Stimulated activated CD8-positive, alpha-beta memory T cell treated with anti-CD3 and anti-CD28 coated beads, Interleukin-15, amount 100 ng/mL, for 48 hours (primary cell): ENCODE measurements around the gene TNNI3.
A peak's percentile ranks its signal among the peaks of the same experiment; 100 is the strongest.
"Not testable (repeated sequence)": the region's sequence is repeated elsewhere in the genome, so short reads cannot be mapped to it uniquely, and the experiment has no call there.

ENCODE experiments used
- DNase-seq, 2 donors: peaks; one replicate each; pipeline ENCODE4 v3.0.0-alpha.2; 2020; ENCODE audit warnings: low read depth in 2 of 2

The TNNI3 gene

GRCh38 chr19:55173186-55173713 is 15.7 kb upstream of the TNNI3 start:
- DNase-seq, result no peak

GRCh38 chr19:55172741-55173140 is 15.2 kb upstream of the TNNI3 start:
- no peak for DNase-seq

GRCh38 chr19:55172318-55172717 is 14.8 kb upstream of the TNNI3 start:
- not testable (repeated sequence) for DNase-seq

GRCh38 chr19:55171440-55171839 is 13.9 kb upstream of the TNNI3 start:
- no peak for DNase-seq

GRCh38 chr19:55169136-55169535 is 11.6 kb upstream of the TNNI3 start:
- no peak for DNase-seq

- peak; percentile 65 to 80 for DNase-seq
These were observed 9.2 kb upstream of the TNNI3 start, which contains the start of gene DNAAF3 for GRCh38 chr19:55166530-55167268. Gene DNAAF3 (minus strand): TSS chr19:55166613. CDS start chr19:55166413, 200 bp downstream.

GRCh38 chr19:55165952-55166529 is 8.5 kb upstream of the TNNI3 start:
- peak in 1 of 2 donors; percentile 49 for DNase-seq

- no peak for DNase-seq
These were observed 4.2 kb upstream of the TNNI3 start for GRCh38 chr19:55161571-55162322.

- no peak for DNase-seq
These were observed 3.4 kb upstream of the TNNI3 start for GRCh38 chr19:55160986-55161365.

- peak; percentile 84 to 85 for DNase-seq
These were observed 2.8 kb upstream of the TNNI3 start for GRCh38 chr19:55160128-55160985.

- DNase-seq, result no peak
These were observed 1.6 kb upstream of the TNNI3 start for GRCh38 chr19:55158848-55159749.

GRCh38 chr19:55158423-55158822 is 891 bp upstream of the TNNI3 start:
- no peak for DNase-seq

GRCh38 chr19:55156202-55157063 is 1.1 kb downstream of the TNNI3 start:
- DNase-seq, result no peak

GRCh38 chr19:55155784-55156183 is 1.7 kb downstream of the TNNI3 start:
- not testable (repeated sequence) for DNase-seq

- DNase-seq, result no peak
These were observed 3.8 kb downstream of the TNNI3 start for GRCh38 chr19:55153652-55154264.

GRCh38 chr19:55152017-55152416 is 5.5 kb downstream of the TNNI3 start:
- DNase-seq, result no peak

GRCh38 chr19:55149078-55150003 is 8.2 kb downstream of the TNNI3 start, which contains the start of gene TNNT1:
Gene TNNT1 (minus strand): TSS chr19:55149206. CDS start chr19:55147157, 2,049 bp downstream.
- DNase-seq, result no peak
